WTC11 (cell line): ENCODE results near the gene NACC2. TPM values are rescaled to one million over a fixed set of nuclear protein-coding genes. Genes with fewer than 3 reads are reported as not detected.
A peak's percentile ranks its signal among the peaks of the same experiment; 100 is the strongest.

ENCODE experiments used
- ATAC-seq: fragments of 200-7000 bp; cut with Tn5 transposase; 2 replicates; pipeline ENCODE4 v1.10.0; 2021; ENCODE audit warnings: mild to moderate bottlenecking, moderate library complexity
- CTCF ChIA-PET: fragments of 300-600 bp; sonication (Branson Sonifier 250); formaldehyde crosslinking; loops from one replicate; lab custom pipeline; 2021; ENCODE audit warnings: antibody characterized with exemption; lab: Charles Lee
- POLR2A ChIA-PET: fragments of 350-600 bp; sonication (Branson Sonifier 250); formaldehyde crosslinking; loops from one replicate; lab custom pipeline; 2021; ENCODE audit warnings: antibody characterized with exemption; lab: Charles Lee
- DNase-seq: peaks from one replicate; pipeline ENCODE4 v3.0.0; 2021; ENCODE audit warnings: low spot score
- H3K27ac Mint-ChIP-seq: 2 replicates; pipeline ENCODE4 v1.8.0; 2021; ENCODE audit warnings: mixed read lengths
- H3K27me3 Mint-ChIP-seq: 2 replicates; pipeline ENCODE4 v1.8.0; 2021; ENCODE audit warnings: low read depth, mild to moderate bottlenecking, moderate library complexity, mixed read lengths
- H3K36me3 Mint-ChIP-seq: 2 replicates; pipeline ENCODE4 v1.8.0; 2021; ENCODE audit warnings: mixed read lengths
- H3K4me1 Mint-ChIP-seq: 2 replicates; pipeline ENCODE4 v1.8.0; 2022; ENCODE audit warnings: mixed read lengths
- H3K4me3 Mint-ChIP-seq: 2 replicates; pipeline ENCODE4 v1.8.0; 2021; ENCODE audit warnings: mild to moderate bottlenecking, moderate library complexity, mixed read lengths
- H3K9me3 Mint-ChIP-seq: 2 replicates; pipeline ENCODE4 v1.8.0; 2021; ENCODE audit warnings: mixed read lengths
- CBFB ChIP-seq: sonication (generic); formaldehyde crosslinking; IDR thresholded peaks from 2 replicates; pipeline ENCODE4 v1.8.1; 2022; ENCODE audit warnings: mild to moderate bottlenecking, low read depth, missing genetic modification reagents
- E2F1 ChIP-seq: sonication (generic); formaldehyde crosslinking; IDR thresholded peaks from 2 replicates; pipeline ENCODE4 v1.8.0; 2022; ENCODE audit warnings: mild to moderate bottlenecking, missing genetic modification reagents
- ESRRA ChIP-seq: sonication (generic); formaldehyde crosslinking; IDR thresholded peaks from 2 replicates; pipeline ENCODE4 v1.8.1; 2022; ENCODE audit warnings: mild to moderate bottlenecking, missing genetic modification reagents, borderline replicate concordance
- ETV6 ChIP-seq: sonication (generic); formaldehyde crosslinking; IDR thresholded peaks from 2 replicates; pipeline ENCODE4 v1.8.1; 2022; ENCODE audit warnings: mild to moderate bottlenecking, missing genetic modification reagents
- FOXP1 ChIP-seq: sonication (generic); formaldehyde crosslinking; IDR thresholded peaks from 2 replicates; pipeline ENCODE4 v1.8.0; 2022; ENCODE audit warnings: missing genetic modification reagents, mild to moderate bottlenecking, moderate library complexity, borderline replicate concordance
- HMGXB4 ChIP-seq: sonication (generic); formaldehyde crosslinking; IDR thresholded peaks from 2 replicates; pipeline ENCODE4 v1.8.1; 2023; ENCODE audit warnings: mild to moderate bottlenecking, moderate library complexity, missing genetic modification reagents
- IRF2 ChIP-seq: sonication (generic); formaldehyde crosslinking; IDR thresholded peaks from 2 replicates; pipeline ENCODE4 v1.8.0; 2022; ENCODE audit warnings: low read depth, missing genetic modification reagents, borderline replicate concordance
- MYBL2 ChIP-seq: sonication (generic); formaldehyde crosslinking; IDR thresholded peaks from 2 replicates; pipeline ENCODE4 v1.8.1; 2023; ENCODE audit warnings: mild to moderate bottlenecking, moderate library complexity, missing genetic modification reagents
- NR1H2 ChIP-seq: sonication (generic); formaldehyde crosslinking; IDR thresholded peaks from 2 replicates; pipeline ENCODE4 v1.9.0; 2021; ENCODE audit warnings: mild to moderate bottlenecking, moderate library complexity, missing genetic modification reagents
- PREB ChIP-seq: sonication (generic); formaldehyde crosslinking; IDR thresholded peaks from 2 replicates; pipeline ENCODE4 v1.8.1; 2022; ENCODE audit warnings: mild to moderate bottlenecking, missing genetic modification reagents, moderate library complexity, borderline replicate concordance
- RORB ChIP-seq: fragments of 250-450 bp; sonication (Bioruptor Pico); IDR thresholded peaks from 2 replicates; pipeline ENCODE4 v1.9.0; 2021; ENCODE audit warnings: mild to moderate bottlenecking
- TEAD4 ChIP-seq: sonication (generic); formaldehyde crosslinking; IDR thresholded peaks from 2 replicates; pipeline ENCODE4 v1.8.0; 2022; ENCODE audit warnings: mild to moderate bottlenecking, missing genetic modification reagents
- ZBTB21 ChIP-seq: sonication (generic); formaldehyde crosslinking; IDR thresholded peaks from 2 replicates; pipeline ENCODE4 v1.8.1; 2023; ENCODE audit warnings: mild to moderate bottlenecking, missing genetic modification reagents, borderline replicate concordance
- ZMAT4 ChIP-seq: fragments of 250-450 bp; sonication (Bioruptor Pico); IDR thresholded peaks from 2 replicates; pipeline ENCODE4 v1.9.0; 2021; ENCODE audit warnings: mild to moderate bottlenecking
- total RNA-seq: library from RNA; stranded (reverse); gene quantifications from 3 replicates; pipeline ENCODE4 v1.2.3, GENCODE V29; 2021

NACC2 gene
- total RNA-seq, 1 experiment from 2014 or later: 17.1 TPM

- no peak for TF ChIP-seq CBFB
Observed at GRCh38 chr9:136088481-136088938, 6.6 kb downstream of the NACC2 start (continued).

- no peaks in the 10 kb centered on the region for H3K9me3 Mint-ChIP-seq
Observed at GRCh38 chr9:136087741-136088480, 7.2 kb downstream of the NACC2 start.

GRCh38 chr9:136086951-136087740, 7.9 kb downstream of the NACC2 start:
- Mint-ChIP-seq H3K36me3 (no peaks in the 10 kb centered on the region), H3K27ac (peak overlapping the region; percentile 60), H3K9me3 (no peaks in the 10 kb centered on the region), H3K4me1 (peaks cover 19% of the 10 kb centered on the region), H3K4me3 (no peak overlapping the region), H3K27me3 (no peaks in the 10 kb centered on the region)
- no peak for ATAC-seq
- TF ChIP-seq NR1H2 (CRISPR knock-in tag): no peak
- ChIA-PET POLR2A (no interaction called here), CTCF (interaction anchor here (0.6 to 1.7 kb wide), 5 partner anchors 9 to 147 kb away, joined by 3 to 6 read pairs (median 3); no protein-coding TSS in a partner anchor)
- no peak for DNase-seq

More at GRCh38 chr9:136087741-136088480, 7.2 kb downstream of the NACC2 start:
- ATAC-seq: no peak
- ChIA-PET POLR2A (no interaction called here), CTCF (interaction anchor here (0.7 to 1.7 kb wide), 4 partner anchors 8 to 120 kb away, joined by 3 to 6 read pairs (median 3); no protein-coding TSS in a partner anchor)
- H3K27ac Mint-ChIP-seq: no peak overlapping the region
- H3K4me1 Mint-ChIP-seq: peaks cover 22% of the 10 kb centered on the region
- H3K4me3 Mint-ChIP-seq: no peak overlapping the region
- H3K27me3 Mint-ChIP-seq: peaks cover 3% of the 10 kb centered on the region
- no peak for TF ChIP-seq ETV6 (CRISPR knock-in tag)
- no peak for TF ChIP-seq HMGXB4 (CRISPR knock-in tag)
- TF ChIP-seq ZMAT4 (CRISPR knock-in tag): no peak
- no peak for TF ChIP-seq FOXP1
- no peak for TF ChIP-seq IRF2 (CRISPR knock-in tag)
- no peak for TF ChIP-seq PREB (CRISPR knock-in tag)
- TF ChIP-seq ZBTB21 (CRISPR knock-in tag): no peak
- TF ChIP-seq MYBL2 (CRISPR knock-in tag): no peak
- no peak for TF ChIP-seq TEAD4 (CRISPR knock-in tag)
- TF ChIP-seq RORB: no peak
- TF ChIP-seq E2F1 (CRISPR knock-in tag): no peak
- no peak for TF ChIP-seq ESRRA (CRISPR knock-in tag)
- no peaks in the 10 kb centered on the region for H3K36me3 Mint-ChIP-seq
- no peak for DNase-seq
